ENCODE data around the gene ZCCHC8.
"Not testable (repeated sequence)": the region's sequence is repeated elsewhere in the genome, so short reads cannot be mapped to it uniquely, and the experiment has no call there.

DNA sequence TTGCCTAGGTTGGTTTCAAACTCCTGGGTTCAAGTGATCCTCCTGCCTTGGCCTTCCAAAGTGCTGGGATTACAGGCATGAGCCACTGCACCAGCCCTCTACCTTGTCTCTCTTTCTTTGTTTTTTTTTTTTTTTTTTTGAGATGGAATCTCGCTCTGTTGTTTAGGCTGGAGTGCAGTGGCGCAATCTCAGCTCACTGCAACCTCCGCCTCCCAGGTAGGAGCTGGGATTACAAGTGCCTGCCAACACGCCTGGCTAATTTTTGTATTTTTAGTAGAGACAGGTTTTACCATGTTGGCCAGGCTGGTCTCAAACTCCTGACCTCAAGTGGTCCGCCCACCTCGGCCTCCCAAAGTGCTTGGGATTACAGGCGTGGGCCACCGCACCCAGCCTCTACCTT is 61.9 kb downstream of the ZCCHC8 start:
- TF ChIP-seq, protein P1, sequence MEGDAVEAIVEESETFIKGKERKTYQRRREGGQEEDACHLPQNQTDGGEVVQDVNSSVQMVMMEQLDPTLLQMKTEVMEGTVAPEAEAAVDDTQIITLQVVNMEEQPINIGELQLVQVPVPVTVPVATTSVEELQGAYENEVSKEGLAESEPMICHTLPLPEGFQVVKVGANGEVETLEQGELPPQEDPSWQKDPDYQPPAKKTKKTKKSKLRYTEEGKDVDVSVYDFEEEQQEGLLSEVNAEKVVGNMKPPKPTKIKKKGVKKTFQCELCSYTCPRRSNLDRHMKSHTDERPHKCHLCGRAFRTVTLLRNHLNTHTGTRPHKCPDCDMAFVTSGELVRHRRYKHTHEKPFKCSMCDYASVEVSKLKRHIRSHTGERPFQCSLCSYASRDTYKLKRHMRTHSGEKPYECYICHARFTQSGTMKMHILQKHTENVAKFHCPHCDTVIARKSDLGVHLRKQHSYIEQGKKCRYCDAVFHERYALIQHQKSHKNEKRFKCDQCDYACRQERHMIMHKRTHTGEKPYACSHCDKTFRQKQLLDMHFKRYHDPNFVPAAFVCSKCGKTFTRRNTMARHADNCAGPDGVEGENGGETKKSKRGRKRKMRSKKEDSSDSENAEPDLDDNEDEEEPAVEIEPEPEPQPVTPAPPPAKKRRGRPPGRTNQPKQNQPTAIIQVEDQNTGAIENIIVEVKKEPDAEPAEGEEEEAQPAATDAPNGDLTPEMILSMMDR (conservative IDR thresholded peaks at IDR 0.05; ENCODE audit: low read depth, low read length), result not testable (repeated sequence)
- TF ChIP-seq RFX5, POLR2A (IDR thresholded peaks at IDR 0.05; ENCODE audit: low read depth, low read length): not testable (repeated sequence)

All from IMR-90 (cell line).